HG03097 (cell line): Measurements from ENCODE around the gene PRKD1.

ENCODE experiments used
- ATAC-seq: cut with Tn5 transposase; IDR thresholded peaks from one replicate; pipeline ENCODE4 v1.9.1; 2021; ENCODE audit not compliant: unreplicated experiment, low FRiP score

The PRKD1 gene

GRCh38 chr14:29687071-29687765 lies 240.4 kb downstream of the PRKD1 start:
- ATAC-seq: no peak

- ATAC-seq: no peak
These were observed 242.7 kb downstream of the PRKD1 start for GRCh38 chr14:29684926-29685325.

DNA sequence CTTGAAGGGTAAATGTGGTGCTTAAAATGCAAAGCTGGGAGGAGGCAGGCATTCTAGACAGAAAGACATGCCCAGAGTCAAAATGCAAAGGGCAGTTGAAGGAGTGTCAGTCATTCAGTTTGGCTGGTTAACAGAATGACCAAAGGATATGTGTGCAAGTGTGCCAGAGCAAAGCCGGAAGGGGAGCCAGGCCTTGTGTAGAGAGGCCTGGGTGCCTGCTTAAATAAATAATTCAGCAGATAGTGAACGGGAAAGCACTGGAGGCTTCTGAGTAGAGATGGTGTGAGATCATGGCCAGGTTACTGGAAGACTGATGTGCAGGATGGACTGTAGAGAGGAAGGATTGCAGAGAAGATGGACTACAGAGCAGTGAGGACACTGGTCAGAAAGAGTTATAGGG lies 244.9 kb downstream of the PRKD1 start:
- no peak for ATAC-seq

GRCh38 chr14:29681316-29681715 lies 246.3 kb downstream of the PRKD1 start:
- no peak for ATAC-seq

GRCh38 chr14:29674566-29675285 lies 252.9 kb downstream of the PRKD1 start:
- no peak for ATAC-seq

- no peak for ATAC-seq
These were observed 254.8 kb downstream of the PRKD1 start for GRCh38 chr14:29672831-29673230.

GRCh38 chr14:29671034-29671433 lies 256.6 kb downstream of the PRKD1 start:
- ATAC-seq: no peak

- ATAC-seq: no peak
These were observed 259.4 kb downstream of the PRKD1 start for GRCh38 chr14:29668201-29668600.

DNA sequence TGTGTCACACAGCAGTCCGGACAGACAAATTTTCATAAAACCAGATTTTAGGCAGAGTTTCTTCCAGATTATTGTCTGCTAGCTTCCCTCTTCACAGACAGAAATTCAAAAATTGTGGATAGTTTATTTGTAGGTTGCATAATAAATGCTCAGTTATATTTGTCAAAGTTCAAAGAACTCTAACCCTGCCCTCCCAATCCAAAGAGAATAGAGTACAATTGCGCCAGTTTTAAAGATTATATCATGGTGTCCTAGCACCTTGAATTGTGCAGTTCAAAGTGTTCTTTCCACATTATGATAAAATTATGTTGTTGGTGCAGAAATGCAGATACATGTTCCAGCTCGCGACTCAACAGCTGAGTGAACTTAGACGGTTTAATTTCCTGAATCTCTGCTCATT lies 263.1 kb downstream of the PRKD1 start:
- ATAC-seq: no peak

DNA sequence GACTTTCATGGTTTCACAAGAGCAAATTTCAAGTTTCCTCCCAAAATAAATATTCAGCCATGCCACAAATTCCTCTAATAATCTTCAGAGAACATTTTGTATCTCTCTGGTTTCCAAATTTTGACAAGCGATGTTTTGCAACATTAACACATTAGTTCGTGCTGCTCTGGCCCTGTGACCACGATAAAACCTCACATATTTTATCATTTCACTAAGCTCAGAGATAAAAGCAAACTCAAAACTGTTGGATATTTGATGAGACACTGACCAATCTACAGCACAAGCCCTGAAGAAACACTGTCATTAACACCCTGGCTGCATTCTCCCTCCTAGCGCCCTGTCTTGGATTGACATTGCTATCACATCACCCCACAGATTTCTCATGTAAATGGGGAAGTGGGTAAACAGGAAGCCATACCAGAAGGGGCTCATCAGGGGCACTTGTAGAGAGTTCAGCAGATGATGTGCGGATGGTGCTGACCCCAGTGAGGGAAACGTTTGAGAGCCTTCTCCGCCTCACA lies 264.3 kb downstream of the PRKD1 start:
- no peak for ATAC-seq

GRCh38 chr14:29654901-29655550 lies 272.6 kb downstream of the PRKD1 start:
- ATAC-seq: no peak

GRCh38 chr14:29653303-29653702 lies 274.3 kb downstream of the PRKD1 start:
- ATAC-seq: no peak

DNA sequence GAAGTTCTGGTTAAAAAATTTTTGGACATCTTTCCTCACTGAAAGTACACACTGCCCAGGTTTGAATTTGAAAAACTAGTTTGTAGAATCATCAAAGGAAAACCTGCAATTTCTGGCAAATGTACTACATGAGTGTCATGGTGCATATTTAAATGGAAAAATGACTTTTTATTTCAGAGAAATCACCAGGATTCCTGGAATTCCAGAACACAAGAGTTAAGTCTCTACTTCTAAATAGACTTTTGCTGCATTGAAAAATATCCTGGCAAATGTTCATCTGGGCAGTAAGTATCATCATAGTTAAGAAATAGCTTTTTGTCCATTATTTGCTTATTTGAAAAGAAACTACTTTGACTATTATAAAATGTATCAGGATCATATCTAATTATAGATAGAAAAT lies 275.1 kb downstream of the PRKD1 start:
- ATAC-seq: no peak

GRCh38 chr14:29650554-29651269 lies 276.9 kb downstream of the PRKD1 start:
- no peak for ATAC-seq

- no peak for ATAC-seq
These were observed 278.5 kb downstream of the PRKD1 start for GRCh38 chr14:29649170-29649569.

DNA sequence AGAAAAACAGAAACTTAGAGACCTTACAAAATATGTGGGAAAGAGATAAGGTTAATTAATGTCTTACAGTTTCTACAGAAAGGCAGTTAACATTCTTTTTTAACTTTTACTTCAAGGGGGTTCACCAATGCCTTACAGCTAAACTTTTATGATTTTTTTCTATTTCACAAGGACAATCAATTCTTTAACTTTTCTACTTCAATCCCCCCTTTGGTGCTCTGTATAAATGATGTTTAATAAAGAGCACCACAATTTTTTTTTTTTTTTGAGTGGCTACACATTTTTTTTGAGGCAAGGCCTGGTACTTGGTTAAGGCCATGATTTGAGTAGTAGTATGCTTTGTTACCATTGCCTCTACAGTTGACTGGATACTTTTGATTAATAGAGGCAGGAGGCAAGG lies 279.6 kb downstream of the PRKD1 start:
- no peak for ATAC-seq

DNA sequence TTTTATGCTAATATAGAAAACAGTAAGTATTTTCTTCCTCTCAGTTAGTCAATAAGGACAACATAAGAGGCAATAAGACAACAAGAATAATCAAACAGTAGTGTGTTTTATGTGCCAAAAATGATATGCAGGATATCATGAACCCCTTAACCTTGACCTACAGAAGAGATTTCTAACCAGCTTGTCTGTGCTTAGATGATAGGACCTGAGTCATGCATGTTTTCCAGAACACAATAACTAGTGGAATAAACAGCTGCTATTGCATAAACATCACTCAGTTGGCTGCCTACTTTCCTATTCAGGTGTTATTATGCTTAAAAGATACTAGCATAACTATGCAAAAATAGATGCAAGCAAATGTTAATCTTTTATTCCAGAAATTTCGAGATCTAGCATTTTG lies 282.5 kb downstream of the PRKD1 start:
- ATAC-seq: no peak

GRCh38 chr14:29643433-29644211 lies 284.0 kb downstream of the PRKD1 start:
- no peak for ATAC-seq

GRCh38 chr14:29637411-29637810 lies 290.2 kb downstream of the PRKD1 start:
- ATAC-seq: no peak

DNA sequence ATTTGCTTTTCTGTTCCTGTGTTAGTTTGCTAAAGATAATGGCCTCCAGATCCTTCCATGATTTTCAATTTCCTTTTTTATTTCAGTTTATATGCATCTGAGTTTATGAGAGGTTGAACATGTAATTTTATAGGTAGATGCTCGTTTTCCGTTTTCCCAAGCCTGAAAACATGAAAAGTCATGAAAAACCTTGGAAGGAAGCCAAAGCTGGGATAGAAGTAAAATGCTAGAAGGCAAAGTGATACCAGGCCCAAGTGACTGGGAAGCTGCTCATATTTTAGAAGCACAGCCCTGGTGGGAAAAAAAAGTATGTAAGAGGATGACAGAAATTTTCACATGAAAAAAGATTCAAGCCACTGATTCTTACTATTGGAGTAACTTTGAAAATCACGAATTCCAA lies 290.8 kb downstream of the PRKD1 start:
- ATAC-seq: no peak
